ENCODE measurements around the gene SNCAIP. TPM values are rescaled to one million over a fixed set of nuclear protein-coding genes. Genes with fewer than 3 reads are reported as not detected.

SNCAIP gene
- total and polyA plus RNA-seq, 9 of the 15 experiments (the other 6 are each of a cell fraction or from before 2014, with no cell fraction given), result 0.04 TPM; not detected in 8

- no peak for TF ChIP-seq DMBX1 (CRISPR knock-in tag; IDR thresholded peaks at IDR 0.05; ENCODE audit: borderline replicate concordance)
Measured at GRCh38 chr5:122368510-122369251, 56.6 kb downstream of the SNCAIP start (continued).

DNA sequence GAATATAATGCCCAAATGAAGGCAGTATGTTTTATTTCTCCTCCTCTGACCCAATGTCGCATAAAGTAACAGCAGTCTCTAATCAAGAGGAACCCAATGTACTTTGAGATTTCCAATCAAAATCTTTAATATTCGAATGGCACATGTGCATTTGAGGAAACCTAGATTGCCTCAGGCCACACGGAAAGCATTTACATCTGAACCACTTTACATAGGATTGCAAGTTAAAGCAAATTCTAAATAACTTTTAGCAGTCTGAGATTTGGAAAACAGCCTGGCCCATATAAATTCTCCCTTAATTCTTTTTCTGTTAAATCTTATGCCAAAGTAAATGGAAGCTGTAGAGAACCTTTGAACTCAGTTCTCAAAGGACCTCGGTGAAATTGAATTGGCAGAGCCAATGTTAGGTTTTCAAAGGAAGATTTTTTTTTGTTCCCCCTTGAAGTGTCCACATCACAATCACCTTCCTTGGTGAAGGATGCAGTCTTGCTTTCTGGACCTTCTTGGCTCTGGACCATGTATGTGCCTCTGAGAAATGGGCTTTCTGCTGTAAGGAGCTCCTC is 57.3 kb downstream of the SNCAIP start:
- Histone ChIP-seq H3K4me2 (ENCODE audit: insufficient read depth, low read length) (no peak overlapping the region), H3K9me3 (replicated peaks; ENCODE audit: control insufficient read depth, insufficient read depth, low read depth, low read length) (no peaks in the 10 kb centered on the region), H3K9ac (ENCODE audit: insufficient read depth in 1 of 2, low read depth in 2 of 2, low read length in 2 of 2) (no peak overlapping the region), H3K27ac (ENCODE audit: extremely low read depth, low read depth, low read length) (no peak overlapping the region), H3K4me1 (replicated peaks in 1 of 2; ENCODE audit: control insufficient read depth in 2 of 2, insufficient read depth in 2 of 2, low read length in 2 of 2) (no peaks in the 10 kb centered on the region), H3K9me1 (ENCODE audit: control insufficient read depth, insufficient read depth, low read length) (no peaks in the 10 kb centered on the region), H3K79me2 (ENCODE audit: control insufficient read depth, insufficient read depth, low read length) (no peaks in the 10 kb centered on the region), H3K4me3 (no peak overlapping the region), H4K20me1 (replicated peaks; ENCODE audit: control insufficient read depth, insufficient read depth, low read length) (no peaks in the 10 kb centered on the region), H3K27me3 (ENCODE audit: control insufficient read depth in 2 of 2, insufficient read depth in 2 of 2, low read length in 2 of 2) (no peaks in the 10 kb centered on the region), H3K36me3 (ENCODE audit: control insufficient read depth, insufficient read depth, low read length) (no peaks in the 10 kb centered on the region), H2AFZ (ENCODE audit: low read depth, low read length) (no peak overlapping the region)
- DNase-seq (ENCODE audit: extremely low read depth in 1 of 4, low spot score in 3 of 4), result no peak
- FAIRE-seq, result no peak
- intact Hi-C loops (cut with micrococcal nuclease), result no loop called here
- CTCF ChIA-PET (ENCODE audit: low intra/inter-chr PET ratio), result no interaction called here
- no peak for ATAC-seq
- POLR2A ChIA-PET, result no interaction called here
- TF ChIP-seq NFRKB (IDR thresholded peaks at IDR 0.05; ENCODE audit: low read depth), result no peak
- BruUV-seq (replicated peaks), result no TSS peak
- in situ Hi-C loops (cut with MboI), result no loop called here
- WGBS (ENCODE audit: insufficient coverage, low coverage, missing lambda C conversion rate), result 1% methylated on average over 4 of the region's 4 CpGs
